NCI-H526 (cell line): Measurements from ENCODE around the gene UGT2B11.
"Not testable (repeated sequence)": the region's sequence is repeated elsewhere in the genome, so short reads cannot be mapped to it uniquely, and the experiment has no call there.

ENCODE experiments used
- DNase-seq, 2 experiments: peaks; one replicate each; lab custom pipeline; 2025; lab: John Stamatoyannopoulos, UW

UGT2B11 gene

DNA sequence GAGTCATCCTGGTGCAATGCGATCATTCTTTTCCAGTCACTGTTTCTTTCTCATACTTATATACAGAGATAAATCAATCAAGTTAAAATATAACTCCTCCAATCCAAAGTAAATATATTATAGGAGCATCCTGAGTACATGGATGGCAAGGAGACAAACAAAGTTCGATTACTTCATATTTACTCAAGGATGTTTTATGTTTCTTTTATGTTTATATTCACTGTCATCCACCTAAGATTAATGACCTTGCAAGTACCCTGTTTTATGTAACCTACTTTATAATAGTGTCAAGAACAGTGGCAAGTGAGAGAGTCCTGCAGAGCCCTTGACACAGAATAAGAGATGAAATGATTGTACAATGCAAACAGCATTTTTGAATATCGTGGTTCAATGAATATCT is at the start of gene UGT2B11:
Gene UGT2B11 (minus strand): TSS at position 33 of the 400 bp plus-strand sequence. CDS start 26 bp downstream, at position 7.
- DNase-seq = no peak

DNA sequence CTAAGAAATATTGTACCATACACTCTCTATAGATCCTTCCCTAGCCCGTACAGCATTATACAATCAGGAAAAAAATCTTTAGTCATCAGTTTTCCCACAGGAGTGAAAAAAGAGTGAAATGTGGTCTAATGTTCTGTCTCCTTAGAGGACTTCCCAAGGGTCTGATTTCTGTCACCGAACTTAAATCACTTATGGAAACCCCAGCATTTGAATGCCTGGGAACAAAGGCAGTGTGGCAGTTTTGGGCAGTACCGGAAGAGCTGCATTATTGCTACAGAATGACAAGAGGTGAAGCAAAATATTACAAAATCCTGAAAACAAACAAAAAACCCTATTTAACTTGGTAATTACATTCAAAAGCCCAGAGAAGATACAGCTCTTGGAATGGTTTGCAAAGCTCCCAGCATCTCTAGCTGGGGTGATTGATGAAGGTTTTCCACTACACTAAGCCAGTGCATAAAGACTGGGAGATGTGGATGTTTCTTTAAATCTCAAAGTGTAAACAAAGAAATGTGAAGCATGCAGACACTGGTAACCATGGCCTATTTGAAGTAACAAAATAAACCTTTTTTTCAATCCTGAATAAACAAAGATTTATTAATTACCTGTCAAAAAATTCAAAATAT is 38.7 kb upstream of the UGT2B11 start:
- not testable (repeated sequence) for DNase-seq

DNA sequence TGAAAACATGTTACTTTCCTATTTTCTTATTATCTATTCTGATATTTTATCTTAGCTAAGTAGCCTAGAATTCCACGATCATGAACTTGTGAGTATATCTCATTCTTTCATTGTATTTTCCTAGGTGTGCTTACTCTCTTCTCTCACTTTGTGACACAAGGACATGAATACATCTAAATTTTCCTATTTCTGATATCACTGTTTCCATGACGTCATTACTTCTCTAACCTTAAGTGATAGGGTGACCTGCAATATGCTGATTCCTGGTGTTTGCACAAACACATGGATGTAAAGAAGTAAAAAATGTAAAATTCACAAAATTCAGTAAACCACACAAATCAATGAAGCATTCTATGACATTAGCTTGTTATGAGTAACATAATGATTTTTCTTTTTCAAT is 36.3 kb upstream of the UGT2B11 start:
- DNase-seq = not testable (repeated sequence)

DNA sequence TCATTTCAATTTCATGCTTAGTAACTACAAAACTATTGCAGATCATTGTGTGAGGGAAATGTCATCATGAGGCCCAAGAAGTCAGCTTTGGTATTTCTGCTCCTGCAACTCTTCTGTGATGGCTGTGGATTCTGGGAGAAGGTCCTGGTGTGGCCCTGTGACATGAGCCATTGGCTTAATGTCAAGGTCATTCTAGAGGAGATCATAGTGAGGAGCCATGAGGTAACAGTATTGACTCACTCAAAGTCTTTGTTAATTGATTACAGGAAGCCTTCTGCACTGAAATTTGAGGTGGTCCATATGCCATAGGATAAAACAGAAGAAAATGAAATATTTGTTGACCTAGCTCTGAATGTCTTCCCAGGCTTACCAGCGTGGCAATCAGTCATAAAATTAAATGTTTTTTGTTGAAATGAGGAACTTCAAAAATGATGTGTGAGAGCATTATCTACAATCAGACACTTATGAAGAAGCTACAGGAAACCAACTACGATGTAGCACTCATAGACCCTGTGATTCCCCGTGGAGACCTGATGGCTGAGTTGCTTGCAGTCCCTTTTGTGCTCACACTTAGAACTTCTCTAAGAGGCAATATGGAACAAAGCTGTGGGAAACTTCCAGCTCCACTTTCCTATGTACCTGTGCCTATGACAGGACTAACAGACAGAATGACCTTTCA is 28.2 kb upstream of the UGT2B11 start:
- not testable (repeated sequence) for DNase-seq

DNA sequence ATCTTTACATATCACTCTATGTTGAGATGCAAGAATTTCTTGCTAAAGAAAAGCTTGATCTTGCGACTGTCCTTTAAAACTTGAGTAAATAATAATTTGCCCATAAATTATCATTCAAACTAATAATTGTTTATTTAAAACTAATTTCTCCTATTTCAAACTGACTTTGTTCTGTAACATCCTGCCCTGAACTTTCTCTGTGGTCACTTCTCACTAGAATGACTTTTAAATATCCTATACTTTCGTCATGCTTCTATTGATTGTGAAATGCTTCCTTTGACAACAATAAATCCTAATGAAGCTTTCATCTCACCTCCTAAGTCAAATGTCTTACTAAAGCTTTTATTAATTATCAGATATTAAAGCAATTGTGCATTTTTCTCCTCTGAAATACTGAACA is 27.2 kb upstream of the UGT2B11 start:
- not testable (repeated sequence) for DNase-seq

DNA sequence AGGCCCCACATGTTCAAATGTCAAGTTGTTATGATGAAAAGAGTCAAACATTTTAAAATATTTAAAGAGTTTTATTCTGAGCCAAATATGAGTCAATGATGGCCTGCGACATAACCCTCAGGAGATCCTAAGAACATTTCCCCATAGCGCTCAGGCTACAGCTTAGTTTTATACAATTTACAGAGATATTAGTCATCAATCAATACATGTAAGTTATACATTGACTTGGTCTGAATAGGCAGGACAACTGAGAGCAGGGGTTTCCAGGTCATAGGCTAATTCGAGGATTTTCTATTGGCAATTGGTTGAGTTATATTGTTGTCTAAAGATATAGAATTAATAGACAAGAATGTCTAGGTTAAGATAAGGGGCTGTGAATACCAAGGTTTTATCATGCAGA is 26.2 kb upstream of the UGT2B11 start:
- DNase-seq = not testable (repeated sequence)

DNA sequence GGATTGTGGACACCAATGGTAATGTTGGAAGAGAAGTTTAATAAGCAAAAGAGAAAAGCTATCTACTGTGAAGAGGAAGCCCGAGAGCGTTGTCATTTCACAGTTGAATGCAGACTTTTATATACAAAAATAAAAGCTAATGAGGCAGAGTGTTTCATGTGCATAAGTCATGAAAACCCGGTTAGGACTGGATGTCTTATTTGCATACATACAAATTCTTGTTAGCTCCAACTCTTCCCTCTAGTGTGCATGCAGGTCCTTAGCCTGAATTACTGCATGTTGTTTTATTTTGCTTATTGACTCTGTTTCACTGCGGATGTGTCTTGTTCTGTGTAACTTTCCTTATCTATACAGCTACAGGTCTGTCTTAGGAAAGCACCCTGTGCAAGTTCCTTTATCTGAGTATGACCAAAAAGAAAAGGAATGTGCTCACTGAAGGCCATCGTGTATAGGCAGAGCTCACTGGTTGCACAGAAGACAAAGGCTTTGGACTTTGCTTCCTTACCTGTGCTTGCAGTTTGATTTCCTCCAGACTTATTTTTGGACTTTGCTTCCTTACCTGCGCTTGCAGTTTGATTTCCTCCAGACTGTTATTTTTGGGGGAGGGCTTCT is 25.1 kb upstream of the UGT2B11 start:
- DNase-seq = peak; percentile 85 to 92

DNA sequence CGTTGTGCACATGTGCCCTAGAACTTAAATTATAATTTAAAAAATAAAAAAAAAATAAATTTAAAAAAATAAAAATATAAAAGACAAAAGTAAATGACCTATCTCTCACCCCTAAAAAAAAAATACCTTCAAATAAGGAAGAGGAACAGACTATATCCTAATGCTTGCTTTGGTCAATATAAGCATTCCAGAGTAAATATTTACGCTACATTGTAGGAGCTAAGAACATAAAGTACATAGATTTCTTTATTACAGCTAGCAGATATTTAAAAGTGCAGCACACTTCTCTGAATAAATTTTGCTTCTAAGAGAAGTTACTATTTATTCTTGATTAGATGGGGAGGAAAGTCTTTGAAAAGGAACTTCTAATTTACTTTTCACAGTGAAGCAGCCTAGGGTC is 24.5 kb upstream of the UGT2B11 start:
- DNase-seq = no peak

DNA sequence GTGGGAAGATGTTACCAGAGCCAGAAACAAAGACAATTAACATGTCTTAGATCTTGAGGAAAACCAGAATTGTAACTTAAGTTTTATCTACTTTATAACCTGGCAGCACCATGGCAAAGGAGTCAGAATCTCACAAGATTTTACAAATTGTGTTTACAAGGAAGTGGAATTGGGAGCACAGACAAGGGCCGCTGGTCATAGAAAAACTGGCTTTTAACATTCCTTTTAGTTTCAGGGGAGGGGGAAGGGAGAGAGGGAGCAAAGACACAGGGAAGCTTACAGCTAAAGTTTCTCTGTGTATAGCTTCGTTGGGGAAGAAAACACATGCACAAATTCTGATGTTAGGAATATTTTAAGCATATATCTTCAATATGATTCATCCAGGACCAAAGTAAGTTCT is 10.3 kb upstream of the UGT2B11 start:
- DNase-seq = no peak

DNA sequence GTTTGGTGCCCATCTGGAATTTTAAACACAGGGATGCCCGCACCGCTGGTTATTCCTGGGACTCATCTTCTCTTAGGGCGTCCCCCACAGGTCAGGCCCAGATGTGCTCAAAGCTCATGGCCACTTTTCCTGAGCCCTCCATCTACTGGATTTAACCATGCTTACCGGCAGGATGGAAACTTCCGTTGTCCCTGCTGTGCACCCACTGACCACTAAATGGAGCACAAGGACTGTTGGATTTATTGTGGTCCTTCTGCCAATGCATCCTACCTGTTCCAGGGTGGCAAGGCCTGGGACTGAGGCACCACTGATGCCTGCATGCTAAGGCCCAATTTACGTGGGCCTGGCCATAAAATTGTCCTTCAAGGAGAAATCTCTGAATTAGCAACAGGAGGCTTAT is 8.7 kb upstream of the UGT2B11 start:
- not testable (repeated sequence) for DNase-seq

DNA sequence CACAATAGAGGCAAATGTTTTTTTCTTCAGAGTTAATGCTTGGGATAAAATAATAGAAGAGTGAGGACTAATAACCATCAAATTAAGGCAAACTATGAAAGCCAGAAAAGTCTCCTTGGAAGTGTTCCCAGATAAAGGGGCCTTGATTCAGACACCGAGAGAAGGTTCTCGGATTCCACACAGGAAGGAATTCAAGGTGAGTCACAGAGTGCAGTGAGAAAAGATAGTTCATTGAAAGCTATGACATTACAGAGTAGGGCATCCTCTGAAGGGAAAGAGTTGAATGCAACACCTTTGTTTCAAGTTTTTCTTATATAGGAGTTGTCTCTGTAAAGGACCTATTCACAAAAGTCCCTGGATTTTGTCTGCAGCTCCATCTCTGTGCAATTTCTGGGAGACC is 3.9 kb upstream of the UGT2B11 start:
- DNase-seq = not testable (repeated sequence)

DNA sequence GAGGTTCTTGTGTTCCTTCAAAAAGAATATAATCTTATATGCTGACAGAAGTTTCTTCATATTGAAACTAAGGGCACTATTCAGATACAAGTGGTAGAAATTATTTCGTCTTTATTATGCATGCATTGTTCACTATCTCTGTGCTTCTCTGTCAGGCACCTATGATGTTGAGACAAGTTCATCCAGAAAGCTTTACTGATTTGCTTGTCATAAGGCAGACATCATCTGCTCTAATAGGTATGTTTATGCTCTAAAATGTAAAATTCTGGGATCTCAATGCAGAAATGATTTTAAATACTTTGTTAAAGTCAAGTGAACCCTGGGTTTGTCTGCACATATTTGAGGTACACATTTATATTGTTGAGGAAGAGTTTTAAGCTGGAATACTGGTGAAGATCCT is 3.6 kb downstream of the UGT2B11 start:
- DNase-seq = no peak

DNA sequence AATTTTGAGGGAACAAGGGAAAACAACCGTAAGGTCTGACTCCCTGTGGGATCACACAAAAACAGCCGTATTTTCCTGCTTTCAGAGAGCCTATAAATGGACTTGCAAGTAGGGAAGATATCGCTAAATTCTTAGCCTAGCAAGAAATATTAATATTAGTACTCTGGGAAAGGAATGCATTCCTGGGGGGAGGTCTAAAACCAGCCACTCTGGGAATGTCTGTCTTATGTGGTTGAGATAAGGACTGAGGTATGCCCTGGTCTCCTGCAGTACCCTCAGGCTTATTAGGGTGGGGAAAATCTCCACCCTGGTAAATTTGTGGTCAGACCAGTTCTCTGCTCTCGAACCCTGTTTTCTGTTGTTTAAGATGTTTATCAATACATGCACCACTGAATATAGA is 16.0 kb downstream of the UGT2B11 start:
- not testable (repeated sequence) for DNase-seq

DNA sequence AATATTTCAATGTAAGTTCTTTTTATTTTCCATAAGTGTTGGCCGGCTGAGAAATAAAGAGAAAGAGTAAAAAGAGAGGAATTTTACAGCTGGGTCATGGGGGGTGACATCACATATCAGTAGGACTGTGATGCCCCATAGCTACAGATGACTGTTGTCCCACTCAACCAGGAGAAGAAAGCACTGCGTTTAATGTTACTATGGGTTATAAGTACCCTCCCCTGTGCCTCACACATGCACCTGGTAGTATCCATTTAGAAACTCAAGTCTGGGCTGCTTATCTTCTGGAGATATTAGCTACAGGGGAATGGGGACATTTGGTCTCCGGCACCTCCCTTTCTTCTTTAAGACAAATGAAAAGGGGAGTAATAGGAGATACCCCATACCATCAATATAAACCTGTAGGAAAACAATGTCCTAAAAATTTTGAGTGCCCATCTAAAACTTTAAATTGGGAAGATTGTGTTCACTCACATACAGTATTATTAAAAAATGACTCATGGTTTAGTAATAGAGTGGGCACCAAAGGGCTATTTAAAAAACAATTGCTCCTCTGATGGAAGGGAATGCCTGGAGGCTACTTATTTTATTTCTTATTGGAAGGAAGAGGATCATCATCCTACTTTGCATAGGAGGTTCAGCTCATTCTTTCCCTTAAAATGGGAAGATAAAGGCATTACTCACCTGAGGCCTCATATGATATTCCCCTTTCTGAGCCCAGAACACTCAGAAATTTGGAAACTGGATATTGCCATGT is 18.2 kb downstream of the UGT2B11 start:
- DNase-seq = no peak

DNA sequence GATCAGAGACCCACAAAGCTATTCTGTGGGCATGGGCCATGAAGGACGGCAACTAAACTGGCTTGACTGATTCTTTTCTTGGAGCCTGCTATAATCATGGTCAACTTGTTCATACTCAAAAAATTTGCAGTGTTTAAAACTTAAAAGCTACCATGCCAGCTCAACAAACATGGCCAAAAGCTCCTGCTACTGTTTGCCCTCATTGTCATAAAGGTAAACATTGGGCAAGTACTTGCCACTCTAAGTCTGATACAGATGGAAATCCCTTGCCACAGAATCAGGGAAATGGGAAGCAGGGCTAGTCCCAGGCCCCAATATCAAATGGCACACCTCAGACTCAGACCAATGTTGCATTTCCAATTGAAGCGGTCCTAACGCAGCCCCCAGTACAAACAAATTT is 20.4 kb downstream of the UGT2B11 start:
- DNase-seq = no peak

DNA sequence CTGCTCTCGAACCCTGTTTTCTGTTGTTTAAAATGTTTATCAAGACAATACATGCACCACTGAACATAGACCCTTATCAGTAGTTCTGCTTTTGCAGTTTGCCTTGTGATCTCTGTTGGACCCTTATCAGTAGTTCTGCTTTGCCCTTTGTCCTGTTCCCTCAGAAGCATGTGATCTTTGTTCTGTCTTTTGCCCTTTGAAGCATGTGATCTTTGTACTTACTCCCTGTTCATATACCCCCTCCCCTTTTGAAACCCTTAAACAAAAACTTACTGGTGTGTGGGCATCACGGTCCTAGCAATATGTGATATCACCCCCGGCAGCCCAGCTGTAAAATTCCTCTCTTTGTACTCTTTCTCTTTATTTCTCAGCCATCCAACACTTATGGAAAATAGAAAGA is 22.6 kb downstream of the UGT2B11 start:
- DNase-seq = not testable (repeated sequence)

DNA sequence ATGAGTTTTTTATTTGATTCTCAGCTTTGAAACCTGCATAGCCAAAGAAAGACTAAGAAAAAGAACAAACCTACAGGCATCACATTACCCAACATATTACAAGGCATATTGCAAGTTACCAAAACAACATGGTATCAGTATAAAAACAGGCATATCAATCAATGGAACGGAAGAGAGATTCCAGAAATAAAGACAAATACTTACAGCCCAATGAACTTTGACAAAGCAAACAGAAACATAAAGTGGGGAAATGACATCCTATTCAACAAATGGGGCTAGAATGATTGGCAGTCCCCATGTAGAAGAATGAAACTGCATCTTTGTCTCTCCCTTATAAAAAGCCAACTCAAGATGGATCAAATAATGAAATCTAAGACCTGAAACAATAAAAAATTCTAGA is 23.9 kb downstream of the UGT2B11 start:
- not testable (repeated sequence) for DNase-seq

DNA sequence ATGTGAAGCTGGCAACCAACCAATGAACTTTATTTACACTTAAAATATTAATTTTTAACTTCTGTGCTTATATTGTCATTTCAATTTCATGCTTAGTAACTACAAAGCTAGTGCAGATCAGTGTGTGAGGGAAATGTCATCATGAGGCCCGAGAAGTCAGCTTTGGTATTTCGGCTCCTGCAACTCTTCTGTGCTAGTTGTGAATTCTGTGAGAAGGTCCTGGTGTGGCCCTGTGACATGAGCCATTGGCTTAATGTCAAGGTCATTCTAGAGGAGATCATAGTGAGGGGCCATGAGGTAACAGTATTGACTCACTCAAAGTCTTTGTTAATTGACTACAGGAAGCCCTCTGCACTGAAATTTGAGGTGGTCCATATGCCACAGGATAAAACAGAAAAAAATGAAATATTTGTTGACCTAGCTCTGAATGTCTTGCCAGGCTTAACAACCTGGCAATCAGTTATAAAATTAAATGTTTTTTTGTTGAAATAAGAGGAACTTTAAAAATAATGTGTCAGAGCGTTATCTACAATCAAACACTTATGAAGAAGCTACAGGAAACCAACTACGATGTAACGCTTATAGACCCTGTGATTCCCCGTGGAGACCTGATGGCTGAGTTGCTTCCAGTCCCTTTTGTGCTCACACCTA is 32.9 kb downstream of the UGT2B11 start:
- not testable (repeated sequence) for DNase-seq

DNA sequence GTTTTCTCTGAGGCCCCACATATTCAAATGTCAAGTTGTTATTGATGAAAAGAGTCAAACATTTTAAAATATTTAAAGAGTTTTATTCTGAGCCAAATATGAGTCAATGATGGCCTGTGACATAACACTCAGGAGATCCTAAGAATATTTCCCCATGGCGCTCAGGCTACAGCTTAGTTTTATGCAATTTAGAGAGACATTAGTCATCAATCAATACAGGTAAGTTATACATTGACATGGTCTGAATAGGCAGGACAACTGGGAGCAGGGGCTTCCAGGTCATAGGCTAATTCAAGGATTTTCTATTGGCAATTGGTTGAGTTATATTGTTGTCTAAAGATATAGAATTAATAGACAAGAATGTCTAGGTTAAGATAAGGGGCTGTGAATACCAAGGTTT is 34.7 kb downstream of the UGT2B11 start:
- DNase-seq = not testable (repeated sequence)

DNA sequence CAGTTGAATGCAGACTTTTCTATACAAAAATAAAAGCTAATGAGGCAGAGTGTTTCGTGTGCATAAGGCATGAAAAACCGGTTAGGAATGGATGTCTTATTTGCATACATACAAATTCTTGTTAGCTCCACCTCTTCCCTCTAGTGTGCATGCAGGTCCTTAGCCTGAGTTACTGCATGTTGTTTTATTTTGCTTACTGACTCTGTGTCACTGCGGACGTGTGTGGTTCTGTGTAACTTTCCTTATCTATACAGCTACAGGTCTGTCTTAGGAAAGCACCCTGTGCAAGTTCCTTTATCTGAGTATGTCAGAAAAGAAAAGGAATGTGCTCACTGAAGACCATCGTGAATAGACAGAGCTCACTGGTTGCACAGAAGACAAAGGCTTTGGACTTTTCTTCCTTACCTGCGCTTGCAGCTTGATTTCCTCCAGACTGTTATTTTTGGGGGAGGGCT is 35.8 kb downstream of the UGT2B11 start:
- DNase-seq = peak; percentile 83 to 92

DNA sequence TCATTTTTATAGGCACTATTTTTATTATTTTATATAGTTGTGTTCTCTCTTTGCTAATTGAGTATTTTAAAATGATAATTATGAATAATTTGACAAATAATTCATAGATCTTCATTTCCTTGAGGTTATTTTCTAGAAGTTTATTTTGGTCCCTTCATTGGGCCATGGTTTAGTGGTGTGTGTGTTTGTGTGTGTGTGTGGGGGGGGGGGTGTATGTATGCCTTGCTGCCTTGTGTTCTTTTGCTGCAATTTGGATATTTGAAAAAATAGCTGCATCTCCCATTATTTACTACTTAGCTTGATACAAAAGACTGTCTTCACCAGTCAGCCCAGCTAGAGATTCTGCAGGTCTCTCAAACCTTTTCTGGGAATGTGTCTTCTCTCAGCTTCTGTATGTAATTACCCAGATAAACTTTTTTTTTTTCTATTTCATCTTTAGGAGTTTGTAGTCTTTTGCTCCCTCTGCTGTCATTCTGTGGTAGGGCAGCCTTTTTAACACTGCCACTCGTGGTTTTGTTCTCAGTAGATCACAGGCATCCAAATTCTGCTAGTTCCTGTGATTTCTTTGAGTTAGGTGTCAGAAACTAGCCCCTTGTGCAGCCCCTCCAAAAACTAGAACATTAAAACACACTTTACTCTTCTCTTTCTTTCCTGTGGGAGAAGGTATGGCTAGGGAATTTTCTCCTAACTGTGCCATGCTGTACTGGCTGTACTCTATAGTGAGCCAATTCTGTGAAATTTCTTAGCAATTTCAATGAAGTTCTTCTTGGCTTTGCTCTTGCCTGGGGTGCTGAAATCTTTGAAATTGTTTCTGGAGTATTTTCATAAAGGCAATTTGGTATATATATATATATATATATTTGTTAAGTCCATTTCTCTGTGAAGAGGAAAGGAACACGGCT is 44.1 kb downstream of the UGT2B11 start:
- peak; percentile 42 to 67 for DNase-seq
